GM18508 (cell line): ENCODE measurements around the gene FOXC1.

Source experiments
- ATAC-seq: cut with Tn5 transposase; IDR thresholded peaks from one replicate; pipeline ENCODE4 v1.9.1; 2021; ENCODE audit warnings: moderate number of reproducible peaks; ENCODE audit not compliant: insufficient read depth, unreplicated experiment

FOXC1 gene

GRCh38 chr6:1636272-1636825 is 26.6 kb downstream of the FOXC1 start:
- no peak for ATAC-seq

GRCh38 chr6:1636971-1637871 is 27.5 kb downstream of the FOXC1 start:
- no peak for ATAC-seq

GRCh38 chr6:1639430-1639829 is 29.7 kb downstream of the FOXC1 start:
- no peak for ATAC-seq

GRCh38 chr6:1640476-1640875 is 30.8 kb downstream of the FOXC1 start:
- ATAC-seq, result no peak

GRCh38 chr6:1641343-1641885 is 31.7 kb downstream of the FOXC1 start:
- ATAC-seq, result no peak

- no peak for ATAC-seq
Observed at GRCh38 chr6:1643111-1643510, 33.4 kb downstream of the FOXC1 start.

GRCh38 chr6:1643830-1644445 is 34.2 kb downstream of the FOXC1 start:
- no peak for ATAC-seq

- ATAC-seq, result no peak
Observed at GRCh38 chr6:1644516-1645060, 34.9 kb downstream of the FOXC1 start.

GRCh38 chr6:1645466-1646185 is 35.9 kb downstream of the FOXC1 start:
- ATAC-seq, result no peak

- ATAC-seq, result no peak
Observed at GRCh38 chr6:1651362-1651761, 41.6 kb downstream of the FOXC1 start.

GRCh38 chr6:1652842-1653241 is 43.1 kb downstream of the FOXC1 start:
- ATAC-seq, result no peak

GRCh38 chr6:1654054-1654453 is 44.3 kb downstream of the FOXC1 start:
- ATAC-seq, result no peak

GRCh38 chr6:1657116-1657770 is 47.5 kb downstream of the FOXC1 start:
- ATAC-seq, result no peak

- ATAC-seq, result no peak
Observed at GRCh38 chr6:1657771-1658165, 48.1 kb downstream of the FOXC1 start.

- no peak for ATAC-seq
Observed at GRCh38 chr6:1658212-1659005, 48.7 kb downstream of the FOXC1 start.

- ATAC-seq, result no peak
Observed at GRCh38 chr6:1659816-1660215, 50.1 kb downstream of the FOXC1 start.

GRCh38 chr6:1662534-1662933 is 52.8 kb downstream of the FOXC1 start:
- ATAC-seq, result no peak
